ENCODE results near the gene MARCHF2.

GRCh38 chr19:8395621-8396082, 17.5 kb upstream of the MARCHF2 start:
- TF ChIP-seq, protein P1, sequence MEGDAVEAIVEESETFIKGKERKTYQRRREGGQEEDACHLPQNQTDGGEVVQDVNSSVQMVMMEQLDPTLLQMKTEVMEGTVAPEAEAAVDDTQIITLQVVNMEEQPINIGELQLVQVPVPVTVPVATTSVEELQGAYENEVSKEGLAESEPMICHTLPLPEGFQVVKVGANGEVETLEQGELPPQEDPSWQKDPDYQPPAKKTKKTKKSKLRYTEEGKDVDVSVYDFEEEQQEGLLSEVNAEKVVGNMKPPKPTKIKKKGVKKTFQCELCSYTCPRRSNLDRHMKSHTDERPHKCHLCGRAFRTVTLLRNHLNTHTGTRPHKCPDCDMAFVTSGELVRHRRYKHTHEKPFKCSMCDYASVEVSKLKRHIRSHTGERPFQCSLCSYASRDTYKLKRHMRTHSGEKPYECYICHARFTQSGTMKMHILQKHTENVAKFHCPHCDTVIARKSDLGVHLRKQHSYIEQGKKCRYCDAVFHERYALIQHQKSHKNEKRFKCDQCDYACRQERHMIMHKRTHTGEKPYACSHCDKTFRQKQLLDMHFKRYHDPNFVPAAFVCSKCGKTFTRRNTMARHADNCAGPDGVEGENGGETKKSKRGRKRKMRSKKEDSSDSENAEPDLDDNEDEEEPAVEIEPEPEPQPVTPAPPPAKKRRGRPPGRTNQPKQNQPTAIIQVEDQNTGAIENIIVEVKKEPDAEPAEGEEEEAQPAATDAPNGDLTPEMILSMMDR (IDR thresholded peaks at IDR 0.05): no peak
- no peak for TF ChIP-seq POLR2A (IDR thresholded peaks at IDR 0.05)
